Sigmoid colon (tissue), 7 donors: ENCODE measurements around the gene DRAXIN. TPM values are rescaled to one million over a fixed set of nuclear protein-coding genes. Genes with fewer than 3 reads are reported as not detected.

ENCODE experiments used
- DNase-seq: peaks from one replicate; pipeline ENCODE4 v3.0.0-alpha.2; 2019
- H3K27ac ChIP-seq, 4 donors: fragments of 200-600 bp; sonication (generic); one replicate each; pipeline ENCODE4 v1.5.1; 2016 to 2019; ENCODE audit warnings: mild to moderate bottlenecking in 1 of 4
- H3K27me3 ChIP-seq, 3 donors: fragments of 200-600 bp; sonication (generic); one replicate each; pipeline ENCODE4 v1.5.1; 2019; ENCODE audit warnings: mild to moderate bottlenecking in 1 of 3
- H3K36me3 ChIP-seq, 4 donors: fragments of 200-600 bp; sonication (generic); one replicate each; pipeline ENCODE4 v1.5.1; 2016 to 2019
- H3K4me1 ChIP-seq, 4 donors: fragments of 200-600 bp; sonication (generic); one replicate each; pipeline ENCODE4 v1.5.1; 2017 to 2019
- H3K4me3 ChIP-seq, 4 donors: fragments of 200-600 bp; sonication (generic); one replicate each; pipeline ENCODE4 v1.5.1; 2017 to 2019; ENCODE audit warnings: mild to moderate bottlenecking in 2 of 4, moderate library complexity in 1 of 4
- H3K9me3 ChIP-seq, 4 donors: fragments of 200-600 bp in 3 of 4; sonication (generic) in 3 of 4; one replicate each; pipeline versions ENCODE4 v1.5.1 to v1.6.1; 2013 to 2019
- EP300 ChIP-seq, 4 donors: sonication (generic); formaldehyde crosslinking; IDR thresholded peaks; one replicate each; pipeline ENCODE4 v1.6.1; 2017; ENCODE audit warnings: antibody characterized with exemption in 4 of 4
- POLR2A ChIP-seq, 2 donors: fragments of 450-650 bp; IDR thresholded peaks; one replicate each; pipeline ENCODE4 v1.6.1; 2016; ENCODE audit warnings: antibody characterized with exemption in 2 of 2, mild to moderate bottlenecking in 2 of 2, moderate library complexity in 2 of 2
- POLR2AphosphoS5 ChIP-seq, 4 donors: sonication (generic); formaldehyde crosslinking; IDR thresholded peaks; one replicate each; pipeline ENCODE4 v1.6.1; 2017; ENCODE audit warnings: antibody characterized with exemption in 4 of 4
- WGBS, 2 donors: extraction: QIAGEN DNeasy Blood & Tissue Kit; methylation state at CpG; one replicate each; pipeline ENCODE4 v1.1.7; 2013; 5-methylcytosine and 5-hydroxymethylcytosine counted together
- intact Hi-C: fragments of 100-400 bp; cut with DNase I; formaldehyde crosslinking; loops from one replicate; pipeline ENCODE4 v1.15.1; 2023
- polyA plus RNA-seq, 3 donors: library from polyadenylated mRNA; stranded (reverse); fragments of 200-250 nt; gene quantifications; one replicate each; pipeline ENCODE4 v1.2.3, GENCODE V29; 2013
- total RNA-seq, 4 donors: library from RNA; depleted of rRNA; stranded (reverse); fragments of >200 nt; gene quantifications; one replicate each; pipeline ENCODE4 v1.1.0, GENCODE V29; 2016
- TF ChIP-seq, protein P1 (sequence below), 4 experiments: fragments of 450-650 bp in 3 of 4; fragments of 200-600 bp in 1 of 4; IDR thresholded peaks; one replicate each; pipeline ENCODE4 v1.5.1; 2016 to 2019; ENCODE audit warnings: antibody characterized with exemption in 4 of 4, mild to moderate bottlenecking in 3 of 4, moderate library complexity in 2 of 4
- donor health status: healthy with polysubstance abuse.
- donor health status: Bipolar disorder and iron deficiency.
- donor health status: healthy.

Gene DRAXIN
- total and polyA plus RNA-seq, 7 donors, result 0.13 to 0.36 (median 0.28) TPM; not detected in 4

DNA sequence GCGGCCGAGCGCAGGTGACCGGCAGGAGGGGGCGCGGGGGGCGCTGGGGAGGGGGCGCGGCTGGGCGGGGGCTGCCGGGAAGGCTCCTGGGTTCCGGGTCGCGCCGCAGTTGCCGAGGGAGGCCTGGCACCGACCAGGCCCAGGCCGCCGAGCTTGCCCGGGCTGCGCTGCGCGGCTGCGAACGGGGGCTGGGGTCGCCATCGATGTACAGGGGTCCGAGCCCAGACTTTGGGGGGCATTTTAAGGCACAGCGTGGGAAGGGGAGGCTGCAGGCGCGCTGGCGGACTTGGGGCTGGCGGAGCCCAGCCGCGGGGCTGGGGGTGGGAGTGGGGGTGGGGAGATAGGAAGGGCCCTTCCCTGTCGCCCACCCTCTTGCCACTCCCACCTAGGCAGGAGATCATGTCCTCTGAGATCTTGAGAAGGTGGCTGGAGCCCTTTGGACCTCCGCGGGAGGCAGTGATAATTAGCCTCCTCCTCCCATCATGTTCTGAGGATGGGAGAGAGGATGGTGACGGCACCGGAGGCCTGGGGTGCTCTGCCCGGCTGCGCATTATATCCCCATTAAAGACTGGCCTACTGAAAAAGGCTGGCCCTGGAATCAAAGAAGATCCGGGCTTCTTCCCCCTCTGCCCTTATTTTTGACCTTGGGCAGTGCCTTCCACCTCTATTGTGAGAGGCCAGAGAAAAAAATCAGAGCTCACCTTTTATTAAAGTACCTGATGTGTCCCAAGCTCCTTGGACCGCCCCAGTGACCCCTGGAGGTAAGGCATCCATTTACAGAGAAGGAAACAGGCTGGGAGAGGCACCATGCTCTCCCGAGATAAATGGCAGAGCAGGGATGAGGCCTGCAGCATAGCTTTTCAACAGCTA lies 36.3 kb upstream of the DRAXIN start:
- Histone ChIP-seq H3K4me1 (peaks cover 0 to 28% (median 22%) of the 10 kb centered on the region in 4 donors), H3K27me3 (peaks cover under 1 to 9% (median 2%) of the 10 kb centered on the region in 3 donors), H3K9me3 (no peaks in the 10 kb centered on the region), H3K4me3 (peak overlapping the region; percentile 57 to 78 (median 69)), H3K36me3 (peaks cover 0 to 27% (median under 1%) of the 10 kb centered on the region in 4 donors), H3K27ac (peak overlapping the region in 3 of 4 donors; percentile 32 to 80 (median 56))
- no peak for DNase-seq
- intact Hi-C loops, result loop anchor here (5.0 kb wide), 4 partner anchors 82 to 252 kb away; partner anchors contain the start of gene AGTRAP
- 4 to 10% methylated on average over 45 of the region's 45 CpGs for WGBS, 2 donors
- TF ChIP-seq, protein P1, sequence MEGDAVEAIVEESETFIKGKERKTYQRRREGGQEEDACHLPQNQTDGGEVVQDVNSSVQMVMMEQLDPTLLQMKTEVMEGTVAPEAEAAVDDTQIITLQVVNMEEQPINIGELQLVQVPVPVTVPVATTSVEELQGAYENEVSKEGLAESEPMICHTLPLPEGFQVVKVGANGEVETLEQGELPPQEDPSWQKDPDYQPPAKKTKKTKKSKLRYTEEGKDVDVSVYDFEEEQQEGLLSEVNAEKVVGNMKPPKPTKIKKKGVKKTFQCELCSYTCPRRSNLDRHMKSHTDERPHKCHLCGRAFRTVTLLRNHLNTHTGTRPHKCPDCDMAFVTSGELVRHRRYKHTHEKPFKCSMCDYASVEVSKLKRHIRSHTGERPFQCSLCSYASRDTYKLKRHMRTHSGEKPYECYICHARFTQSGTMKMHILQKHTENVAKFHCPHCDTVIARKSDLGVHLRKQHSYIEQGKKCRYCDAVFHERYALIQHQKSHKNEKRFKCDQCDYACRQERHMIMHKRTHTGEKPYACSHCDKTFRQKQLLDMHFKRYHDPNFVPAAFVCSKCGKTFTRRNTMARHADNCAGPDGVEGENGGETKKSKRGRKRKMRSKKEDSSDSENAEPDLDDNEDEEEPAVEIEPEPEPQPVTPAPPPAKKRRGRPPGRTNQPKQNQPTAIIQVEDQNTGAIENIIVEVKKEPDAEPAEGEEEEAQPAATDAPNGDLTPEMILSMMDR (IDR thresholded peaks at IDR 0.05), result no peak
- TF ChIP-seq EP300 (IDR thresholded peaks at IDR 0.05) (no peak), POLR2AphosphoS5 (IDR thresholded peaks at IDR 0.05) (no peak), POLR2A (IDR thresholded peaks at IDR 0.05) (no peak)

DNA sequence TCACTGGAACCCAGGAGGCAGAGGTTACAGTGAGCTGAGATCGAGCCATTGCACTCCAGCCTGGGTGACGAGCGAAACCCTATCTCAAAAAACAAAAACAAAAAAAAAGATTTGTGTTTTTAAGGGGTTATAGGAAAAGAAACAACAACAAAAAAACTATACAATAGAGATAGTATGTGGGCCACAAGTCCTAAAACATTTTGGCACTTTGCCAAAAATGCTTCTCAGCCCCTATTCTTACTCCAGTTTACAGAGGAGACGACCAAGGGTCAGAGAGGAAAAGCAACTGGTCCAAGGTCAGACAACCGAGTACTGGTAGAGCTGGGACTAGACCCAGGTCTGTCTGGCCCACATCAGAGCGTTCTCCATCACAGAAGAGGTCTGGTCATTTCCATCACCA lies 33.9 kb upstream of the DRAXIN start:
- intact Hi-C loops, result no loop called here
- WGBS, 2 donors, result 81 to 85% methylated on average over 6 of the region's 6 CpGs
- H3K36me3 ChIP-seq, result peaks cover 0 to 42% (median 3%) of the 10 kb centered on the region in 4 donors
- H3K27me3 ChIP-seq, result no peaks in the 10 kb centered on the region
- peaks cover 0 to 20% (median 15%) of the 10 kb centered on the region in 4 donors for H3K4me1 ChIP-seq
- H3K4me3 ChIP-seq, result no peak overlapping the region
- DNase-seq, result no peak
- H3K9me3 ChIP-seq, result no peaks in the 10 kb centered on the region
- no peak for TF ChIP-seq POLR2A (IDR thresholded peaks at IDR 0.05)
- TF ChIP-seq, protein P1 (IDR thresholded peaks at IDR 0.05), result no peak
- no peak for TF ChIP-seq EP300 (IDR thresholded peaks at IDR 0.05)
- H3K27ac ChIP-seq, result no peak overlapping the region

DNA sequence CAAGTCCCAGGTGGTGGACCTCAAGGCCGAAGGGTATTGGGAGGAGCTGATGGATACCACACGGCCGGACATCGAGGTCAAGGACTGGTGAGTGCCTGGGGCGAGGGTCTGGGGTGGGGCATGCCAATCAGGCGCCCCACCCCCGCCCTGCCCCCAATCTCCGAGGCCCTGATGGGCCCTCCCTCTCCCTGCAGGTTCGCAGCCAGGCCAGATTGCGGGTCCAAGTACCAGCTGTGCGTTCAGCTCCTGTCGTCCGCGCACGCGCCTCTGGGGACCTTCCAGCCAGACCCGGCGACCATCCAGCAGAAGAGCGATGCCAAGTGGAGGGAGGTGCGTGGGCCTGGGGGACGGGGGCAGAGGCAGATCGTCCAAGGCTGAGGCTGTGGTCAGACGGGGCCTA lies 33.0 kb upstream of the DRAXIN start:
- DNase-seq, result no peak
- no peak overlapping the region for H3K27ac ChIP-seq
- peaks cover 0 to 42% (median 3%) of the 10 kb centered on the region in 4 donors for H3K36me3 ChIP-seq
- H3K4me1 ChIP-seq, result peaks cover 0 to 20% (median 16%) of the 10 kb centered on the region in 4 donors
- no peak for TF ChIP-seq EP300 (IDR thresholded peaks at IDR 0.05)
- no peak for TF ChIP-seq POLR2AphosphoS5 (IDR thresholded peaks at IDR 0.05)
- no peak for TF ChIP-seq POLR2A (IDR thresholded peaks at IDR 0.05)
- TF ChIP-seq, protein P1 (IDR thresholded peaks at IDR 0.05), result no peak
- H3K27me3 ChIP-seq, result no peaks in the 10 kb centered on the region
- H3K9me3 ChIP-seq, result no peaks in the 10 kb centered on the region
- H3K4me3 ChIP-seq, result no peak overlapping the region
- intact Hi-C loops, result no loop called here
- 87 to 92% methylated on average over 23 of the region's 23 CpGs for WGBS, 2 donors

DNA sequence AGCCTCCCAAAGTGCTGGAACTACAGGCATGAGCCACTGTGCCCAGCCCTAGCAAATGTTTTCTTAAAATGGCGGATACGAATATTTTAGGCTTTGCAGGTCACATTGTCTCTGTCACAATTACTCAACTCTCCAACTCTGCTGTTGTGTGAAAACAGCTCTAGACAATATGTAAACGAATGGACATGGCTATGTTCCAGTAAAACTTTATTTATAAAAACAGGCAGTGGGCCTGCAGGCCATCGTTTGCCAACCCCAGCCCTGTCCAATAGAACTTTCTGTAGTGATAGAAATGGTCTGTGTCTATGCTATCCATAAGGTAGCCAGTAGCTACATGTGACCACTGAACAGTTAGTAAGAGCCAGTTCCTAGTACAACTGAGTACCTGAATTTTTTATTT lies 31.8 kb upstream of the DRAXIN start:
- Histone ChIP-seq H3K27ac (no peak overlapping the region), H3K4me1 (peaks cover 2 to 19% (median 16%) of the 10 kb centered on the region in 4 donors), H3K9me3 (no peaks in the 10 kb centered on the region), H3K36me3 (peaks cover 0 to 42% (median 3%) of the 10 kb centered on the region in 4 donors), H3K27me3 (no peaks in the 10 kb centered on the region), H3K4me3 (no peak overlapping the region)
- intact Hi-C loops, result no loop called here
- TF ChIP-seq POLR2AphosphoS5 (IDR thresholded peaks at IDR 0.05) (no peak), EP300 (IDR thresholded peaks at IDR 0.05) (no peak), POLR2A (IDR thresholded peaks at IDR 0.05) (no peak)
- TF ChIP-seq, protein P1 (IDR thresholded peaks at IDR 0.05), result no peak
- 85 to 87% methylated on average over 4 of the region's 4 CpGs for WGBS, 2 donors
- DNase-seq, result no peak
